GM12873 (cell line): Measurements from ENCODE around the gene GNAI2.

ENCODE experiments used
- CTCF ChIP-seq: IDR thresholded peaks from 2 replicates; pipeline ENCODE4 v1.5.1; 2012; ENCODE audit warnings: low read depth, mild to moderate bottlenecking, moderate library complexity, low read length, control low read depth; ENCODE audit not compliant: insufficient read depth; ENCODE audit errors: missing control alignments

The GNAI2 gene

GRCh38 chr3:50230794-50231125 lies 5.2 kb upstream of the GNAI2 start:
- no peak for TF ChIP-seq CTCF

DNA sequence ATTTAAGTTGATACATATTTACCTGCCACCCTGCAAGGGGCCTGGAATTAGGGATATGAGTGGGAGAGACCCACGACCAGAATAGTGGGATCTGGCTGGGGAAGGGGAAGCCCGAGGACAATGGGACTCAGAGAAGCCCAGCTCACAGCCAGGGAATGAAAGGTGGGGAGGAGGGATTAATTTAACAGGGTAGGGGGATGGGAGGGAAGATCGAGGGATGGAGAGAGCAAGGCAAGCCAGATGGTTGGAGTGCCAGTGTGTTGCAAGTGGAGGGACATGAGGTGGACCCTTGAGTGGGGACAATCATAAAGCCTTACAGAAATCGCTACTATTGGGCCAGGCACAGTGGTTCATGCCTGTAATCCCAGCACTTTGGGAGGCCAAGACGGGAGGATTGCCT lies 4.4 kb upstream of the GNAI2 start:
- TF ChIP-seq CTCF: no peak

DNA sequence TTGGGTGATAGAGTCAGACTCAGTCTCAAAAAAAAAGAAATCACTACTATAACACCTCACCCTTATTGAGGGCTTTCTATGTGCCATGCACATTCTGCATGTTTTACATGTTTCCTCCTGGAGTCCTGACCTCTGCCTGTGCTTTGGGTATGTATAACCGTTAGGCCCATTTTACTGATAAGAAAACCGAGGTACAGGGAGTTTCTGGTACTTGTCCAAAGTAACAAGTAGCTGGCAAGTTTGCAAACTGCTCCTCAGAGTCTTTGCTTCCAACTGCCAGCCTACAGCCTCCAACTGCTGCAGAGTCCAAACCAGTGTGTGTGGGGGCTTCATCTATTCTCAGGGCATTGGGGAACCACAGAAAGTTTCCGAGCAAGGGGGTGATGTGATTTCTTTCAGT lies 3.7 kb upstream of the GNAI2 start:
- no peak for TF ChIP-seq CTCF

- TF ChIP-seq CTCF: no peak
Measured at GRCh38 chr3:50233176-50233575, 2.8 kb upstream of the GNAI2 start.

- no peak for TF ChIP-seq CTCF
Measured at GRCh38 chr3:50236484-50237132, 604 bp downstream of the GNAI2 start.

GRCh38 chr3:50237133-50237651 lies 1.2 kb downstream of the GNAI2 start:
- TF ChIP-seq CTCF: no peak

DNA sequence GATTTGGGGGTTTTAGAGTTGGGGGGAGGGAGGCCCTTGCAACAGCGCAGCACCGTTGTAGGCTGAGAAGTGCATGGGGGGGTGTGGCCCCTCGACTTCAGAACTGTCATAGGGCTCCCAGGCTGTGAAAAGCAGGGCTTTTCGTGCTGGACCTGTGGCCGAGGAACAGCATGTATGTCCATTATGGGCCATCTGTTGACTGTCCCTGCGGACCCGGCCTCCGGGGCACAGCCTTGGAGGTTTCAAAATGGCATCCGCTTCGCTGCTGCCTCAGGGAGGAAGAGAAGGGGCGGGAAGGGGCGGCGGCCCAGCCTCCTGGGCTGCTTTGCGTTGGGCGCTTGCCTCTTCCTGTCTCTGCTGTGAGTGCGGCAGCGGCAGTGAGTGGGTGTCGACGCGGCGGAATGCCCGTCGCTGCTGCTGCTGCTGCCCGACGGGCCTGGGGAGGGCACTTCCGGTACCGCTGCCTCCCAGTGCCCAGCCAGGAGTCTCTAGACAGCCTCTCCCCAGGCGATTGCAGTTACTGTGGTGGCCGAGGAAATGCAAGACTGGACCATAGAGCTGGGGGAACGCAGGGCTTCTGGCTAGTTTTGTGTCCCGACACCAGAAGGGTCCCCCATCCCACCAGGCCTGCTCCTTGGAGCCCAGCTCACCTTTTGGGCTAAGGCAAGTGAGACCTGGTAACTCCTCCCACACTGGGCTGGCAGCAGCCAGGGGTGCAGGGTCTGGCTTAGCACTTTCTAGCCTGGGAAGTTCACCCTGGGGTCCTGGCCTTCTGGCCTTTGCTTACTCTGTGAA lies 1.9 kb downstream of the GNAI2 start:
- peak; percentile 4 for TF ChIP-seq CTCF
